ENCODE measurements around the gene PVALB. TPM values are rescaled to one million over a fixed set of nuclear protein-coding genes. Genes with fewer than 3 reads are reported as not detected.
A peak's percentile ranks its signal among the peaks of the same experiment; 100 is the strongest.

PVALB gene
- total and polyA plus RNA-seq, 10 of the 15 experiments (the other 5 are each of a cell fraction or from before 2014, with no cell fraction given), result not detected

DNA sequence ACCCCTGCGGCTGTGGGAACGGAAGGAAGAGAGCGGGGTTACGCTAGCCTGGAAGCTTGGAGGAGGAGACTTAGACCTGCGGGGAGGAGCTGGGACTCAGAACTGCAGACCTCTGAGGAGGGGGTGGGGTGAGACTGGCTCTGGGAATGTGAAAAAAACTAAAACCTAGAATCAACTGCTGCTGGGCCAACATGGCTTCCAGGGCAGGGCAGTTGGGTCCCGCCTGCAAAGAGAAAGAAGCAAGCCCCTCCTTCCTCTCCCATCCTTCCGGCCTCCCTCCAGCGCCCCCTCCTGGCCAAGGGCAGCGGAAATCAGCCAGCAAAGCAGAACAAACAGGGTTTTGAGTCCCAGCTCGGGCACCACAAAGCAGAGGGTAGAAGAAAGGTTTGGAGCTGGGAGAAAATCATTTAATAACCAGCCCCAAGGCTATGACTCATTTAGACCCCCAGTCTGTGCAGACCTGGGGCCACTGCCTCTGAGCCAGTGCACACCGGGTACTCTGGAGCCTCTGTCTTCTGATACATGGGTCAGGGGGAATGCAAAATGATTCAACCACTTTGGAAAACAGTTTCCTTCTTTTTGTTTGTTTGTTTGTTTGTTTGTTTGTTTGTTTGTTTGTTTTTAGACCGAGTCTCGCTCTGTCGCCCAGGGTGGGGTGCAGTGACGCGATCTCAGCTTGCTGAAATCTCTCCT, 36.7 kb upstream of the PVALB start:
- POLR2A ChIA-PET, result interaction anchor here (0.9 to 1.0 kb wide), 2 partner anchors 60 to 324 kb away, joined by 3 read pairs; no protein-coding TSS in a partner anchor
- in situ Hi-C loops (cut with MboI), result no loop called here
- H3K4me2 ChIP-seq (ENCODE audit: control insufficient read depth, insufficient read depth), result peak overlapping the region; percentile 65; the same call in 1 of the 2 replicates

More for the DNA sequence above, 36.7 kb upstream of the PVALB start:
- Histone ChIP-seq H3K36me3 (ENCODE audit: control insufficient read depth in 2 of 2, insufficient read depth in 2 of 2, low read length in 1 of 2) (no peaks in the 10 kb centered on the region), H3K4me1 (ENCODE audit: control insufficient read depth, insufficient read depth, low read length) (peaks cover 14% of the 10 kb centered on the region), H3K79me2 (ENCODE audit: control insufficient read depth, insufficient read depth, low read length) (no peaks in the 10 kb centered on the region), H3K9ac (ENCODE audit: control insufficient read depth, insufficient read depth, low read length) (no peak overlapping the region), H3K9me3 (replicated peaks; ENCODE audit: control insufficient read depth, insufficient read depth, low read length) (no peaks in the 10 kb centered on the region; the same call in 2 of the 3 replicates), H3K4me3 (no peak overlapping the region), H3K27me3 (replicated peaks in 1 of 2; ENCODE audit: control insufficient read depth in 2 of 2, insufficient read depth in 2 of 2, low read length in 1 of 2) (no peaks in the 10 kb centered on the region; a peak in 1 of 4 replicates), H4K20me1 (ENCODE audit: control insufficient read depth, insufficient read depth) (no peaks in the 10 kb centered on the region), H3K27ac (ENCODE audit: control insufficient read depth, insufficient read depth) (no peak overlapping the region), H2AFZ (ENCODE audit: control insufficient read depth, low read depth, low read length) (peak overlapping the region; percentile 98)
- peak; percentile 44 for FAIRE-seq
- ChIA-PET RAD21 (ENCODE audit: unreplicated experiment) (interaction anchor here (0.9 to 3.8 kb wide), 5 partner anchors 49 to 124 kb away, joined by 3 to 16 read pairs (median 5); no protein-coding TSS in a partner anchor), CTCF (interaction anchor here (0.7 to 12.7 kb wide), 15 partner anchors 13 to 306 kb away, joined by 3 to 310 read pairs (median 4); partner anchors contain the start of gene IFT27), SMC1A (ENCODE audit: uncharacterized antibody, unreplicated experiment) (interaction anchor here (1.1 to 2.4 kb wide), 4 partner anchors 21 to 125 kb away, joined by 3 to 10 read pairs (median 4); no protein-coding TSS in a partner anchor)
- no peak for DNase-seq (ENCODE audit: low read depth, low spot score)
- no TSS peak for BruUV-seq (replicated peaks)
- WGBS (ENCODE audit: insufficient coverage, insufficient replicate concordance, low lambda C conversion rate, missing lambda C conversion rate), result 46% methylated on average over 15 of the region's 16 CpGs
- TF ChIP-seq RAD21 (IDR thresholded peaks at IDR 0.05; ENCODE audit: insufficient read depth, low read depth, low read length) (peak; percentile 64), RFX5 (IDR thresholded peaks at IDR 0.05; ENCODE audit: low read depth, low read length) (no peak), GABPA (IDR thresholded peaks at IDR 0.05; ENCODE audit: low read depth) (peak; percentile 38; the same call in 1 of the 2 replicates), YY1 (IDR thresholded peaks at IDR 0.05; ENCODE audit: low read depth, low read length) (peak; percentile 92), ZNF217 (IDR thresholded peaks at IDR 0.05) (no peak), SMC3 (IDR thresholded peaks at IDR 0.05; ENCODE audit: borderline replicate concordance, low read length) (peak; percentile 60; the same call in 1 of the 2 replicates), SREBF2 (IDR thresholded peaks at IDR 0.05; ENCODE audit: low read length) (no peak)
- TF ChIP-seq, protein P1, sequence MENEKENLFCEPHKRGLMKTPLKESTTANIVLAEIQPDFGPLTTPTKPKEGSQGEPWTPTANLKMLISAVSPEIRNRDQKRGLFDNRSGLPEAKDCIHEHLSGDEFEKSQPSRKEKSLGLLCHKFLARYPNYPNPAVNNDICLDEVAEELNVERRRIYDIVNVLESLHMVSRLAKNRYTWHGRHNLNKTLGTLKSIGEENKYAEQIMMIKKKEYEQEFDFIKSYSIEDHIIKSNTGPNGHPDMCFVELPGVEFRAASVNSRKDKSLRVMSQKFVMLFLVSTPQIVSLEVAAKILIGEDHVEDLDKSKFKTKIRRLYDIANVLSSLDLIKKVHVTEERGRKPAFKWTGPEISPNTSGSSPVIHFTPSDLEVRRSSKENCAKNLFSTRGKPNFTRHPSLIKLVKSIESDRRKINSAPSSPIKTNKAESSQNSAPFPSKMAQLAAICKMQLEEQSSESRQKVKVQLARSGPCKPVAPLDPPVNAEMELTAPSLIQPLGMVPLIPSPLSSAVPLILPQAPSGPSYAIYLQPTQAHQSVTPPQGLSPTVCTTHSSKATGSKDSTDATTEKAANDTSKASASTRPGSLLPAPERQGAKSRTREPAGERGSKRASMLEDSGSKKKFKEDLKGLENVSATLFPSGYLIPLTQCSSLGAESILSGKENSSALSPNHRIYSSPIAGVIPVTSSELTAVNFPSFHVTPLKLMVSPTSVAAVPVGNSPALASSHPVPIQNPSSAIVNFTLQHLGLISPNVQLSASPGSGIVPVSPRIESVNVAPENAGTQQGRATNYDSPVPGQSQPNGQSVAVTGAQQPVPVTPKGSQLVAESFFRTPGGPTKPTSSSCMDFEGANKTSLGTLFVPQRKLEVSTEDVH (IDR thresholded peaks at IDR 0.05; ENCODE audit: low read depth, partially characterized antibody), result no peak
- TF ChIP-seq, protein P2, sequence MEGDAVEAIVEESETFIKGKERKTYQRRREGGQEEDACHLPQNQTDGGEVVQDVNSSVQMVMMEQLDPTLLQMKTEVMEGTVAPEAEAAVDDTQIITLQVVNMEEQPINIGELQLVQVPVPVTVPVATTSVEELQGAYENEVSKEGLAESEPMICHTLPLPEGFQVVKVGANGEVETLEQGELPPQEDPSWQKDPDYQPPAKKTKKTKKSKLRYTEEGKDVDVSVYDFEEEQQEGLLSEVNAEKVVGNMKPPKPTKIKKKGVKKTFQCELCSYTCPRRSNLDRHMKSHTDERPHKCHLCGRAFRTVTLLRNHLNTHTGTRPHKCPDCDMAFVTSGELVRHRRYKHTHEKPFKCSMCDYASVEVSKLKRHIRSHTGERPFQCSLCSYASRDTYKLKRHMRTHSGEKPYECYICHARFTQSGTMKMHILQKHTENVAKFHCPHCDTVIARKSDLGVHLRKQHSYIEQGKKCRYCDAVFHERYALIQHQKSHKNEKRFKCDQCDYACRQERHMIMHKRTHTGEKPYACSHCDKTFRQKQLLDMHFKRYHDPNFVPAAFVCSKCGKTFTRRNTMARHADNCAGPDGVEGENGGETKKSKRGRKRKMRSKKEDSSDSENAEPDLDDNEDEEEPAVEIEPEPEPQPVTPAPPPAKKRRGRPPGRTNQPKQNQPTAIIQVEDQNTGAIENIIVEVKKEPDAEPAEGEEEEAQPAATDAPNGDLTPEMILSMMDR (IDR thresholded peaks at IDR 0.05 in 2 of 3, conservative IDR thresholded peaks at IDR 0.05 in 1 of 3; ENCODE audit: control insufficient read depth in 2 of 3, extremely low read depth in 1 of 3, insufficient read depth in 1 of 3, low read depth in 3 of 3, low read length in 3 of 3), result peak; percentile 65 to 83 (median 75)
- TF ChIP-seq, protein P3, sequence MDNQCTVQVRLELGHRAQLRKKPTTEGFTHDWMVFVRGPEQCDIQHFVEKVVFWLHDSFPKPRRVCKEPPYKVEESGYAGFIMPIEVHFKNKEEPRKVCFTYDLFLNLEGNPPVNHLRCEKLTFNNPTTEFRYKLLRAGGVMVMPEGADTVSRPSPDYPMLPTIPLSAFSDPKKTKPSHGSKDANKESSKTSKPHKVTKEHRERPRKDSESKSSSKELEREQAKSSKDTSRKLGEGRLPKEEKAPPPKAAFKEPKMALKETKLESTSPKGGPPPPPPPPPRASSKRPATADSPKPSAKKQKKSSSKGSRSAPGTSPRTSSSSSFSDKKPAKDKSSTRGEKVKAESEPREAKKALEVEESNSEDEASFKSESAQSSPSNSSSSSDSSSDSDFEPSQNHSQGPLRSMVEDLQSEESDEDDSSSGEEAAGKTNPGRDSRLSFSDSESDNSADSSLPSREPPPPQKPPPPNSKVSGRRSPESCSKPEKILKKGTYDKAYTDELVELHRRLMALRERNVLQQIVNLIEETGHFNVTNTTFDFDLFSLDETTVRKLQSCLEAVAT (IDR thresholded peaks at IDR 0.05), result 0 out of 2 replicates have a peak, but pooled peaks have one; percentile 23
- ATAC-seq, result peak; percentile 77
- intact Hi-C loops (cut with micrococcal nuclease; ENCODE audit: unreplicated experiment), result loop anchor here (10.0 kb wide), 1 partner anchor 191 kb away; no protein-coding TSS in a partner anchor

All from GM12878 (cell line).